GM18499 (cell line): ENCODE results near the gene RHCE.
"Not testable (repeated sequence)": the region's sequence is repeated elsewhere in the genome, so short reads cannot be mapped to it uniquely, and the experiment has no call there.

Source experiments
- ATAC-seq: cut with Tn5 transposase; IDR thresholded peaks from one replicate; pipeline ENCODE4 v1.9.1; 2021; ENCODE audit warnings: moderate number of reproducible peaks; ENCODE audit not compliant: insufficient read depth, unreplicated experiment

The RHCE gene

GRCh38 chr1:25433389-25434186 is 13.0 kb upstream of the RHCE start:
- no peak for ATAC-seq

GRCh38 chr1:25432749-25433388 is 12.2 kb upstream of the RHCE start:
- no peak for ATAC-seq

GRCh38 chr1:25431955-25432719 is 11.5 kb upstream of the RHCE start:
- no peak for ATAC-seq

- ATAC-seq = peak; percentile 3
Observed at GRCh38 chr1:25430967-25431881, 10.6 kb upstream of the RHCE start.

GRCh38 chr1:25430073-25430966 is 9.7 kb upstream of the RHCE start, which contains the start of gene MACO1:
TSS of gene MACO1 (plus strand) at chr1:25430897. CDS start at chr1:25431099, 202 bp downstream.
- ATAC-seq = peak; percentile 67

GRCh38 chr1:25428475-25429166 is 8.0 kb upstream of the RHCE start:
- ATAC-seq = no peak

- no peak for ATAC-seq
Observed at GRCh38 chr1:25427696-25428095, 7.1 kb upstream of the RHCE start.

GRCh38 chr1:25425098-25426085 is 4.8 kb upstream of the RHCE start:
- ATAC-seq = no peak

- not testable (repeated sequence) for ATAC-seq
Observed at GRCh38 chr1:25423206-25423605, 2.6 kb upstream of the RHCE start.

GRCh38 chr1:25419339-25419738 is 1.3 kb downstream of the RHCE start:
- not testable (repeated sequence) for ATAC-seq

- not testable (repeated sequence) for ATAC-seq
Observed at GRCh38 chr1:25417280-25417679, 3.3 kb downstream of the RHCE start.

GRCh38 chr1:25414578-25414977 is 6.0 kb downstream of the RHCE start:
- ATAC-seq = not testable (repeated sequence)

- ATAC-seq = not testable (repeated sequence)
Observed at GRCh38 chr1:25414157-25414556, 6.5 kb downstream of the RHCE start.

GRCh38 chr1:25412872-25413623 is 7.6 kb downstream of the RHCE start:
- not testable (repeated sequence) for ATAC-seq

- ATAC-seq = not testable (repeated sequence)
Observed at GRCh38 chr1:25409641-25410427, 10.8 kb downstream of the RHCE start.
